HEK293T (cell line): ENCODE results near the gene LRRFIP1.

ENCODE experiments used
- CTCF ChIA-PET: fragments of 350-600 bp; formaldehyde crosslinking; extraction: SDS; loops from one replicate; lab custom pipeline; 2021; ENCODE audit warnings: antibody characterized with exemption, inconsistent platforms; lab: Yijun Ruan, JAX
- POLR2A ChIA-PET: fragments of 350-600 bp; formaldehyde crosslinking; extraction: SDS; loops from one replicate; lab custom pipeline; 2020; ENCODE audit warnings: antibody characterized with exemption, inconsistent platforms; lab: Yijun Ruan, JAX
- DNase-seq: peaks from one replicate; pipeline ENCODE4 v3.0.0; 2012; ENCODE audit warnings: mixed read lengths; ENCODE audit errors: extremely low spot score
- ARNT ChIP-seq: fragments of 450-650 bp; IDR thresholded peaks from 2 replicates; pipeline ENCODE4 v1.6.1; 2017; ENCODE audit warnings: mild to moderate bottlenecking
- BHLHE40 ChIP-seq: fragments of 450-650 bp; IDR thresholded peaks from 2 replicates; pipeline ENCODE4 v1.6.1; 2016; ENCODE audit warnings: mild to moderate bottlenecking, moderate library complexity, borderline replicate concordance
- CTBP1 ChIP-seq: fragments of 450-650 bp; IDR thresholded peaks from 2 replicates; pipeline ENCODE4 v1.6.1; 2016; ENCODE audit warnings: borderline replicate concordance
- ELF4 ChIP-seq: fragments of 450-650 bp; IDR thresholded peaks from 2 replicates; pipeline ENCODE4 v1.6.1; 2017; ENCODE audit warnings: antibody characterized with exemption
- FOXA1 ChIP-seq: fragments of 450-650 bp; IDR thresholded peaks from 2 replicates; pipeline ENCODE4 v1.6.1; 2016; ENCODE audit warnings: mild to moderate bottlenecking
- FOXK2 ChIP-seq: fragments of 450-650 bp; IDR thresholded peaks from 2 replicates; pipeline ENCODE4 v1.6.1; 2016; ENCODE audit warnings: mild to moderate bottlenecking
- FOXM1 ChIP-seq: fragments of 450-650 bp; IDR thresholded peaks from 2 replicates; pipeline ENCODE4 v1.6.1; 2017; ENCODE audit warnings: mild to moderate bottlenecking, borderline replicate concordance
- HDGF ChIP-seq: fragments of 450-650 bp; IDR thresholded peaks from 2 replicates; pipeline ENCODE4 v1.6.1; 2017; ENCODE audit warnings: antibody characterized with exemption, borderline replicate concordance
- L3MBTL2 ChIP-seq: fragments of 450-650 bp; conservative IDR thresholded peaks from 2 replicates; pipeline ENCODE4 v1.6.1; 2016; ENCODE audit warnings: mild to moderate bottlenecking
- LEF1 ChIP-seq: fragments of 450-650 bp; IDR thresholded peaks from 2 replicates; pipeline ENCODE4 v1.6.1; 2017; ENCODE audit warnings: mild to moderate bottlenecking, borderline replicate concordance
- NFRKB ChIP-seq: fragments of 450-650 bp; IDR thresholded peaks from 2 replicates; pipeline ENCODE4 v1.6.1; 2016; ENCODE audit warnings: mild to moderate bottlenecking, moderate library complexity
- PKNOX1 ChIP-seq: fragments of 450-650 bp; IDR thresholded peaks from 2 replicates; pipeline ENCODE4 v1.6.1; 2016
- SP1 ChIP-seq: fragments of 450-650 bp; IDR thresholded peaks from 2 replicates; pipeline ENCODE4 v1.6.1; 2017
- SUZ12 ChIP-seq: fragments of 450-650 bp; IDR thresholded peaks from 2 replicates; pipeline ENCODE4 v1.6.1; 2016; ENCODE audit warnings: mild to moderate bottlenecking
- TARDBP ChIP-seq: fragments of 450-650 bp; IDR thresholded peaks from 2 replicates; pipeline ENCODE4 v1.6.1; 2016
- ZNF384 ChIP-seq: fragments of 450-650 bp; IDR thresholded peaks from 2 replicates; pipeline ENCODE4 v1.6.1; 2016

Gene LRRFIP1

GRCh38 chr2:237669283-237669627 is 41.9 kb downstream of the LRRFIP1 start:
- TF ChIP-seq ELF4 (no peak), SUZ12 (no peak), FOXM1 (no peak), TARDBP (no peak), FOXA1 (no peak), LEF1 (no peak), CTBP1 (no peak), L3MBTL2 (no peak), HDGF (no peak), BHLHE40 (no peak), ARNT (no peak), ZNF384 (no peak)
- CTCF ChIA-PET: interaction anchor here (0.7 to 2.8 kb wide), 5 partner anchors 65 to 157 kb away, joined by 3 to 8 read pairs (median 4); no protein-coding TSS in a partner anchor
- POLR2A ChIA-PET: interaction anchor here (1.5 kb wide), 1 partner anchor 75 kb away, joined by 4 read pairs; no protein-coding TSS in a partner anchor
- no peak for DNase-seq

GRCh38 chr2:237669628-237670392 is 42.4 kb downstream of the LRRFIP1 start:
- DNase-seq: peak; percentile 38
- TF ChIP-seq TARDBP (no peak), L3MBTL2 (peak; percentile 58)
- ChIA-PET POLR2A (interaction anchor here (1.5 kb wide), 1 partner anchor 75 kb away, joined by 4 read pairs; no protein-coding TSS in a partner anchor), CTCF (interaction anchor here (0.7 to 2.8 kb wide), 5 partner anchors 73 to 157 kb away, joined by 3 to 8 read pairs (median 4); no protein-coding TSS in a partner anchor)

- ChIA-PET POLR2A (no interaction called here), CTCF (interaction anchor here (1.1 to 2.8 kb wide), 3 partner anchors 75 to 158 kb away, joined by 3 to 8 read pairs (median 4); no protein-coding TSS in a partner anchor)
- TF ChIP-seq ELF4 (no peak), CTBP1 (no peak), PKNOX1 (no peak), L3MBTL2 (no peak), FOXM1 (no peak), BHLHE40 (no peak), SUZ12 (no peak), ARNT (no peak), NFRKB (no peak), SP1 (no peak), HDGF (no peak), LEF1 (no peak), ZNF384 (no peak), FOXA1 (no peak), FOXK2 (no peak), TARDBP (no peak)
- DNase-seq: no peak
These were observed 43.3 kb downstream of the LRRFIP1 start for GRCh38 chr2:237670641-237671040.

GRCh38 chr2:237671466-237672138 is 44.2 kb downstream of the LRRFIP1 start:
- DNase-seq: no peak
- no peak for TF ChIP-seq FOXK2
- ChIA-PET CTCF (interaction anchor here (1.1 to 2.8 kb wide), 6 partner anchors 10 to 159 kb away, joined by 3 to 11 read pairs (median 6); no protein-coding TSS in a partner anchor), POLR2A (no interaction called here)

GRCh38 chr2:237672731-237673129 is 45.3 kb downstream of the LRRFIP1 start:
- ChIA-PET CTCF (interaction anchor here (0.8 to 2.4 kb wide), 7 partner anchors 9 to 153 kb away, joined by 3 to 11 read pairs (median 4); no protein-coding TSS in a partner anchor), POLR2A (no interaction called here)
- TF ChIP-seq BHLHE40 (no peak), FOXA1 (no peak)
- no peak for DNase-seq

- peak; percentile 55 for DNase-seq
- POLR2A ChIA-PET: no interaction called here
- CTCF ChIA-PET: interaction anchor here (0.6 to 2.4 kb wide), 10 partner anchors 9 to 243 kb away, joined by 3 to 11 read pairs (median 4); no protein-coding TSS in a partner anchor
- TF ChIP-seq PKNOX1 (no peak), ZNF384 (0 out of 2 replicates have a peak, but pooled peaks have one; percentile 42)
These were observed 46.0 kb downstream of the LRRFIP1 start for GRCh38 chr2:237673130-237674001.
